Neural progenitor cell (in vitro differentiated cells): ENCODE data around the gene NTRK1. TPM values are rescaled to one million over a fixed set of nuclear protein-coding genes. Genes with fewer than 3 reads are reported as not detected.

Experiments
- DNase-seq: peaks from one replicate; pipeline ENCODE4 v3.0.0-alpha.2; 2016; ENCODE audit warnings: low spot score
- H2AFZ ChIP-seq: fragments of 200-600 bp; sonication (generic); replicated peaks from 2 replicates; pipeline ENCODE4 v1.6.1; 2016; ENCODE audit warnings: antibody characterized with exemption
- H3F3A ChIP-seq: fragments of 200-600 bp; sonication (generic); 2 replicates; pipeline ENCODE4 v1.6.1; 2016; ENCODE audit warnings: antibody characterized with exemption, low read depth
- H3K27ac ChIP-seq: fragments of 200-600 bp; sonication (generic); 2 replicates; pipeline ENCODE4 v1.5.1; 2016; ENCODE audit warnings: mild to moderate bottlenecking
- H3K27me3 ChIP-seq: fragments of 200-600 bp; sonication (generic); 2 replicates; pipeline ENCODE4 v1.6.1; 2016; ENCODE audit warnings: mild to moderate bottlenecking, moderate library complexity
- H3K36me3 ChIP-seq: fragments of 200-600 bp; sonication (generic); 2 replicates; pipeline ENCODE4 v1.5.1; 2016
- H3K4me1 ChIP-seq: fragments of 200-600 bp; sonication (generic); 2 replicates; pipeline ENCODE4 v1.6.1; 2016; ENCODE audit warnings: mixed run types
- H3K4me2 ChIP-seq: fragments of 200-600 bp; sonication (generic); 2 replicates; pipeline ENCODE4 v1.6.1; 2016
- H3K4me3 ChIP-seq: fragments of 200-600 bp; sonication (generic); 2 replicates; pipeline ENCODE4 v1.5.1; 2016
- H3K79me2 ChIP-seq: fragments of 200-600 bp; sonication (generic); 2 replicates; pipeline ENCODE4 v1.6.1; 2016; ENCODE audit warnings: low read depth
- H3K9ac ChIP-seq: fragments of 200-600 bp; sonication (generic); 2 replicates; pipeline ENCODE4 v1.6.1; 2016
- H3K9me3 ChIP-seq: fragments of 200-600 bp; sonication (generic); 2 replicates; pipeline ENCODE4 v1.5.1; 2016; ENCODE audit warnings: low read depth
- H4K20me1 ChIP-seq: fragments of 200-600 bp; sonication (generic); 2 replicates; pipeline ENCODE4 v1.6.1; 2016; ENCODE audit warnings: low read depth
- H3K27ac Mint-ChIP-seq: 3 replicates; pipeline ENCODE4 v1.8.0; 2021; ENCODE audit warnings: mixed read lengths
- H3K27me3 Mint-ChIP-seq: 2 replicates; pipeline ENCODE4 v1.8.0; 2022; ENCODE audit warnings: low read depth, mild to moderate bottlenecking, inconsistent platforms, moderate library complexity, mixed read lengths; ENCODE audit not compliant: insufficient read depth
- H3K36me3 Mint-ChIP-seq: 3 replicates; pipeline ENCODE4 v1.8.0; 2021; ENCODE audit warnings: mixed read lengths
- H3K4me1 Mint-ChIP-seq: 3 replicates; pipeline ENCODE4 v1.8.0; 2021; ENCODE audit warnings: mixed read lengths
- H3K4me3 Mint-ChIP-seq: 3 replicates; pipeline ENCODE4 v1.8.0; 2021; ENCODE audit warnings: mild to moderate bottlenecking, moderate library complexity, mixed read lengths
- H3K9me3 Mint-ChIP-seq: 3 replicates; pipeline ENCODE4 v1.8.0; 2020; ENCODE audit warnings: mixed read lengths
- EZH2 ChIP-seq: fragments of 200-600 bp; sonication (generic); IDR thresholded peaks from 2 replicates; pipeline ENCODE4 v1.6.1; 2017; ENCODE audit warnings: antibody characterized with exemption, mild to moderate bottlenecking, moderate library complexity
- EZH2phosphoT487 ChIP-seq: fragments of 200-600 bp; sonication (generic); IDR thresholded peaks from 2 replicates; pipeline ENCODE4 v1.6.1; 2017; ENCODE audit warnings: antibody characterized with exemption
- total RNA-seq: library from RNA; depleted of rRNA; stranded (reverse); fragments of >200 nt; gene quantifications from 2 replicates; pipeline ENCODE4 v1.2.3, GENCODE V29; 2015; ENCODE audit warnings: low replicate concordance
- TF ChIP-seq, protein P1 (sequence below): fragments of 200-600 bp; sonication (generic); IDR thresholded peaks from 2 replicates; pipeline ENCODE4 v1.5.1; 2017; ENCODE audit warnings: antibody characterized with exemption, mild to moderate bottlenecking

NTRK1 gene
- total RNA-seq, 1 donor from 2014 or later = not detected

DNA sequence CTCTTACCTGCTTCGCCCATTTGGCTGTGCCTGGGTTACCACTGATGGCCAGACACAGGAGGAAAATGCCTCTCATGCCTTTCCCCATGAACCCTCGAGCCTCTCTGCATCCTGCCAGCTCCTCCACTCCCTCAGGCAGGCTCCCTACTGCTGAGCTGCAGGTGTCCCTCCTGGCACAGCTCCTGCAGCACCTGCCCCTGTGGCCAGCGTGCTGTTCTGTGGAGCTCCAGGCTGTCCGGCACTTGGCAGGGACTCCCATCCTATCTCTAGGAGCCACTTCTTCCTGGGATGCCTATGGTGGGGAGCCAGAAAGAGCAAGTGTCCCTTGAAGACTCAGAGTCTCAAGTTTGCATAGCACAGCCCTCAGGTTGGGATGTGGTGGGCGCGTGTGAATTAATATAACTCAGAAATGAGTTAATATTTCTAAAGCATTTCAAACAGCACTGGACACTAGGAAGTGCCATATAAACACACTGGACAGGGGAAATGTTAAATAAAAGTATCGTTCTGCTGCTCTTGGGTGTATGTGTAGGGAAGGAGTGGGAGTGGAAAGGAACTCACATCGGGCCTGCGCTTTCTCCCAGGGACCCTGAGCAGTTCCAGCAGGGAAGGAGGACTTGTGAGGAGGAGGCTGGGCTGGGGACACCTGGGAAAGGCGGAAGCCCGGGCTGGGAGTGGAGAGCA, 62.5 kb downstream of the NTRK1 start:
- Mint-ChIP-seq H3K27me3 (peaks cover 87% of the 10 kb centered on the region), H3K27ac (no peak overlapping the region), H3K9me3 (peaks cover 14% of the 10 kb centered on the region), H3K36me3 (no peaks in the 10 kb centered on the region), H3K4me3 (peak overlapping the region; percentile 68), H3K4me1 (peaks cover 17% of the 10 kb centered on the region)
- no peak overlapping the region for H3K9ac ChIP-seq
- H4K20me1 ChIP-seq = peaks cover 28% of the 10 kb centered on the region
- peak overlapping the region; percentile 63 for H3K4me2 ChIP-seq
- TF ChIP-seq EZH2 (no peak), EZH2phosphoT487 (no peak)
- TF ChIP-seq, protein P1, sequence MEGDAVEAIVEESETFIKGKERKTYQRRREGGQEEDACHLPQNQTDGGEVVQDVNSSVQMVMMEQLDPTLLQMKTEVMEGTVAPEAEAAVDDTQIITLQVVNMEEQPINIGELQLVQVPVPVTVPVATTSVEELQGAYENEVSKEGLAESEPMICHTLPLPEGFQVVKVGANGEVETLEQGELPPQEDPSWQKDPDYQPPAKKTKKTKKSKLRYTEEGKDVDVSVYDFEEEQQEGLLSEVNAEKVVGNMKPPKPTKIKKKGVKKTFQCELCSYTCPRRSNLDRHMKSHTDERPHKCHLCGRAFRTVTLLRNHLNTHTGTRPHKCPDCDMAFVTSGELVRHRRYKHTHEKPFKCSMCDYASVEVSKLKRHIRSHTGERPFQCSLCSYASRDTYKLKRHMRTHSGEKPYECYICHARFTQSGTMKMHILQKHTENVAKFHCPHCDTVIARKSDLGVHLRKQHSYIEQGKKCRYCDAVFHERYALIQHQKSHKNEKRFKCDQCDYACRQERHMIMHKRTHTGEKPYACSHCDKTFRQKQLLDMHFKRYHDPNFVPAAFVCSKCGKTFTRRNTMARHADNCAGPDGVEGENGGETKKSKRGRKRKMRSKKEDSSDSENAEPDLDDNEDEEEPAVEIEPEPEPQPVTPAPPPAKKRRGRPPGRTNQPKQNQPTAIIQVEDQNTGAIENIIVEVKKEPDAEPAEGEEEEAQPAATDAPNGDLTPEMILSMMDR = no peak
- H3K4me3 ChIP-seq = peak overlapping the region; percentile 35
- no peak overlapping the region for H3K27ac ChIP-seq
- no peak overlapping the region for H2AFZ ChIP-seq
- H3K9me3 ChIP-seq = no peaks in the 10 kb centered on the region
- DNase-seq = no peak
- peaks cover 100% of the 10 kb centered on the region for H3K27me3 ChIP-seq
- H3K36me3 ChIP-seq = no peaks in the 10 kb centered on the region
- H3F3A ChIP-seq = no peaks in the 10 kb centered on the region
- H3K79me2 ChIP-seq = no peaks in the 10 kb centered on the region
- peaks cover 17% of the 10 kb centered on the region for H3K4me1 ChIP-seq

GRCh38 chr1:156923670-156924477, 63.2 kb downstream of the NTRK1 start:
- H3K27me3 ChIP-seq = peaks cover 100% of the 10 kb centered on the region
- peak overlapping the region; percentile 68 for H3K4me3 Mint-ChIP-seq
- H3K4me1 ChIP-seq = peaks cover 17% of the 10 kb centered on the region
- peaks cover 9% of the 10 kb centered on the region for H3K9me3 Mint-ChIP-seq
- no peak overlapping the region for H3K9ac ChIP-seq
- H2AFZ ChIP-seq = no peak overlapping the region
- H3K27ac Mint-ChIP-seq = no peak overlapping the region
- DNase-seq = peak; percentile 52
- peak overlapping the region; percentile 63 for H3K4me2 ChIP-seq
- H3K27me3 Mint-ChIP-seq = peaks cover 88% of the 10 kb centered on the region
- H4K20me1 ChIP-seq = peaks cover 28% of the 10 kb centered on the region
- H3K4me3 ChIP-seq = peak overlapping the region; percentile 35
- H3K9me3 ChIP-seq = no peaks in the 10 kb centered on the region
- peaks cover 17% of the 10 kb centered on the region for H3K4me1 Mint-ChIP-seq
- no peaks in the 10 kb centered on the region for H3K36me3 Mint-ChIP-seq
- H3K36me3 ChIP-seq = no peaks in the 10 kb centered on the region
- H3K27ac ChIP-seq = no peak overlapping the region
- no peaks in the 10 kb centered on the region for H3F3A ChIP-seq
- H3K79me2 ChIP-seq = no peaks in the 10 kb centered on the region
- TF ChIP-seq, protein P1 = no peak
- TF ChIP-seq EZH2 (peak; percentile 89), EZH2phosphoT487 (peak; percentile 91)

DNA sequence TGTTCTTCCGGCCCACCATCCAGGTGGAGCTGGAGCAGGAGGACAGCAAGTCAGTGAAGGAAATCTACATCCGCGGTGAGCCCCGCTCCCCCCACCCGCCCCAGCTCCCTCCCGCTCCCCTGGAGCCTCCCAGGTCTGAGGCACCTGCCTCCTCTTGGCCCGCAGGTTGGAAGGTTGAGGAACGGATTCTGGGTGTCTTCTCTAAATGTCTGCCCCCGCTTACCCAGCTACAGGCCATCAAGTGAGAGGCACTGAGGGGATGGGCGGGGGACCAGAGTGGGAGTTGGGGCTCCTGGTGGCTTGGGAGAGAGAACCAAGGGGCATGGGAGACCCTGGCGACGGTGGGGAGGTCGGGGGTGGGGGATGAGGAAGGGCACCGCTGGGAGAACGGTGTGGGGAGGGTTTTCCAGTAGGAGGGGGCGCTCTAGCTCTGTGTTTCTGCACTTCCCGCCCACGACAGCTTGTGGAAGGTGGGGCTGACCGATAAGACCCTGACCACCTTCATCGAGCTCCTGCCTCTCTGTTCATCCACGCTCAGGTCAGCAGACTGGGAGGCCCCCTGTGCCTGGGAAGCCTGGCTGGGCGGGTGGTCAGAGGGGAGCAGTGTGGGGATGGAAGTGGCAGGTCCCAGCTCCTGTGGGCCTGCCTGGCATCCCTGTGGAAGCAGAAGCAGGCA, 64.0 kb downstream of the NTRK1 start:
- no peak for DNase-seq
- H3K4me1 ChIP-seq = peaks cover 17% of the 10 kb centered on the region
- peak overlapping the region; percentile 35 for H3K4me3 ChIP-seq

More for the DNA sequence above, 64.0 kb downstream of the NTRK1 start:
- Histone ChIP-seq H4K20me1 (peaks cover 28% of the 10 kb centered on the region), H3K79me2 (no peaks in the 10 kb centered on the region), H2AFZ (no peak overlapping the region), H3K4me2 (peak overlapping the region; percentile 63), H3K9me3 (no peaks in the 10 kb centered on the region), H3K27me3 (peaks cover 100% of the 10 kb centered on the region), H3K27ac (no peak overlapping the region), H3K9ac (no peak overlapping the region), H3K36me3 (no peaks in the 10 kb centered on the region), H3F3A (no peaks in the 10 kb centered on the region)
- Mint-ChIP-seq H3K36me3 (no peaks in the 10 kb centered on the region), H3K4me3 (no peak overlapping the region), H3K27ac (no peak overlapping the region), H3K4me1 (peaks cover 17% of the 10 kb centered on the region), H3K27me3 (peaks cover 85% of the 10 kb centered on the region), H3K9me3 (peaks cover 9% of the 10 kb centered on the region)
- TF ChIP-seq EZH2 (peak; percentile 72), EZH2phosphoT487 (peak; percentile 92)
- TF ChIP-seq, protein P1 = no peak
